T-cell (primary cell): ENCODE results near the gene SYNDIG1. TPM values are rescaled to one million over a fixed set of nuclear protein-coding genes. Genes with fewer than 3 reads are reported as not detected.

Experiments used
- ATAC-seq, 4 experiments: fragments of 200-7000 bp in 3 of 4; fragments of 150-1000 bp in 1 of 4; cut with Tn5 transposase; replicated peaks in 1 of 4; 1 replicate in 3 of 4; 2 replicates in 1 of 4; pipeline ENCODE4 v1.10.0; 2021; ENCODE audit warnings: moderate library complexity in 3 of 4, mild to moderate bottlenecking in 2 of 4, moderate number of reproducible peaks in 1 of 4
- CTCF ChIA-PET, 2 donors: fragments of 300-600 bp; sonication (Branson Sonifier 250); formaldehyde crosslinking; loops; one replicate each; lab custom pipeline; 2022; ENCODE audit warnings: antibody characterized with exemption in 2 of 2; lab: Charles Lee
- POLR2A ChIA-PET, 2 donors: fragments of 300-600 bp; sonication (Branson Sonifier 250); formaldehyde crosslinking; loops; one replicate each; lab custom pipeline; 2022; ENCODE audit warnings: antibody characterized with exemption in 2 of 2; lab: Charles Lee
- DNase-seq, 35 experiments: peaks; one replicate each; pipeline versions ENCODE4 v3.0.0 to v3.0.0-alpha.2; 2013 to 2023
- H3K27ac ChIP-seq: one replicate; pipeline ENCODE4 v1.5.1; 2013; ENCODE audit warnings: low read length
- H3K27me3 ChIP-seq, 2 experiments: replicated peaks in 1 of 2; 1 replicate in 1 of 2; 2 replicates in 1 of 2; pipeline versions ENCODE4 v1.6.1 to v1.7.0; 2013; ENCODE audit warnings: low read length in 1 of 2, mixed read lengths in 1 of 2; ENCODE audit not compliant: control insufficient read depth in 2 of 2, insufficient read depth in 2 of 2; ENCODE audit errors: extremely low read depth in 1 of 2
- H3K36me3 ChIP-seq, 2 donors: 1 replicate in 1 of 2; 2 replicates in 1 of 2; pipeline versions ENCODE4 v1.6.1 to v1.7.0; 2013; ENCODE audit warnings: low read length in 1 of 2; ENCODE audit not compliant: control insufficient read depth in 2 of 2, insufficient read depth in 1 of 2; ENCODE audit errors: extremely low read depth in 1 of 2
- H3K4me1 ChIP-seq, 2 experiments: 1 replicate in 1 of 2; 2 replicates in 1 of 2; pipeline versions ENCODE4 v1.6.1 to v1.7.0; 2013; ENCODE audit warnings: low read length in 2 of 2, mixed read lengths in 1 of 2; ENCODE audit not compliant: insufficient read depth in 2 of 2, control insufficient read depth in 1 of 2; ENCODE audit errors: extremely low read depth in 1 of 2
- H3K4me3 ChIP-seq, 2 donors: 1 replicate in 1 of 2; 2 replicates in 1 of 2; pipeline versions ENCODE4 v1.5.1 to v1.7.0; 2013; ENCODE audit warnings: mild to moderate bottlenecking in 2 of 2, low read length in 1 of 2, moderate library complexity in 1 of 2; ENCODE audit not compliant: control insufficient read depth in 1 of 2; ENCODE audit errors: extremely low read depth in 1 of 2
- H3K9me3 ChIP-seq: 2 replicates; pipeline ENCODE4 v1.7.0; 2013
- H3K27ac Mint-ChIP-seq, 2 donors: one replicate each; pipeline ENCODE4 v1.8.0; 2020 to 2021; ENCODE audit warnings: mild to moderate bottlenecking in 2 of 2, mixed read lengths in 2 of 2
- H3K27me3 Mint-ChIP-seq, 2 donors: one replicate each; pipeline ENCODE4 v1.8.0; 2021 to 2022; ENCODE audit warnings: mixed read lengths in 2 of 2
- H3K36me3 Mint-ChIP-seq: one replicate; pipeline ENCODE4 v1.8.0; 2021; ENCODE audit warnings: mixed read lengths
- H3K4me1 Mint-ChIP-seq, 3 donors: one replicate each; pipeline ENCODE4 v1.8.0; 2020 to 2022; ENCODE audit warnings: mixed read lengths in 3 of 3, mild to moderate bottlenecking in 1 of 3
- H3K4me3 Mint-ChIP-seq, 3 donors: one replicate each; pipeline ENCODE4 v1.8.0; 2020 to 2022; ENCODE audit warnings: mild to moderate bottlenecking in 3 of 3, mixed read lengths in 3 of 3, moderate library complexity in 3 of 3
- H3K9me3 Mint-ChIP-seq, 3 donors: one replicate each; pipeline ENCODE4 v1.8.0; 2020 to 2022; ENCODE audit warnings: mixed read lengths in 3 of 3
- WGBS: methylation state at CpG from one replicate; pipeline ENCODE4 v1.1.5; 2013; ENCODE audit warnings: missing lambda C conversion rate; ENCODE audit not compliant: insufficient coverage; 5-methylcytosine and 5-hydroxymethylcytosine counted together
- total RNA-seq, 35 experiments: library from RNA in 6 of 35; stranded (reverse) in 6 of 35; fragments of 120-200 nt in 1 of 35; gene quantifications; one replicate each; pipeline versions ENCODE4 v1.2.1 to v1.2.4 and lab custom pipeline; 2013 to 2026

SYNDIG1 gene
- total RNA-seq, 5 donors from 2014 or later (not counting 1 experiment from before 2014, with no cell fraction given) = not detected

DNA sequence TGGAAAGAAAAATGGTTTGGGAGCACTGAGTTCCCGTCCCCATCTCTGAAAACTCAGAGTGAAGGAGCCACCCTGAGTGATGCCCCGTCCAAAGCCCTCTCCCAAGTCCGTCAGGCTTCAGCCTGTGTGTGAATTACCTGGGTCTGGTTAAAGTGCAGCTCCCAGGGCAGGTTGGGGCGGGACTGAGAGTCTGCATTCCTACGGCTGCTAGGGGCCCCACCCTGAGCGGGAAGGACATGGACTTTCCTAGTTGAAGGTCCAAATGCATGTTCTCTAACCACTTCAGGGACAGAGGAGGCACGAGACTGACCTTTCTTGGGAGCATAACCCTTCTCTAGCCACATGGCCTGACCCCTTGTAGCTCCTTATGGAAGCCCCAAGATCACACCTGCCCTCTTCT lies 97.2 kb downstream of the SYNDIG1 start:
- no peaks in the 10 kb centered on the region for H3K4me1 ChIP-seq
- ATAC-seq (no peak), DNase-seq (no peak)
- POLR2A ChIA-PET = no interaction called here
- CTCF ChIA-PET = no interaction called here
- H3K9me3 Mint-ChIP-seq = peaks cover 0 to 18% (median 17%) of the 10 kb centered on the region in 3 donors
- H3K36me3 Mint-ChIP-seq = no peaks in the 10 kb centered on the region
- no peak overlapping the region for H3K27ac ChIP-seq
- H3K27me3 Mint-ChIP-seq = peaks cover 8 to 11% of the 10 kb centered on the region in 2 donors
- no peaks in the 10 kb centered on the region for H3K9me3 ChIP-seq
- H3K4me3 Mint-ChIP-seq = no peak overlapping the region
- H3K27me3 ChIP-seq = peaks cover 0 to 12% of the 10 kb centered on the region in 2 experiments
- H3K27ac Mint-ChIP-seq = no peak overlapping the region
- no peaks in the 10 kb centered on the region for H3K4me1 Mint-ChIP-seq
- WGBS = 67% methylated on average over 7 of the region's 7 CpGs
- no peaks in the 10 kb centered on the region for H3K36me3 ChIP-seq
- no peak overlapping the region for H3K4me3 ChIP-seq

DNA sequence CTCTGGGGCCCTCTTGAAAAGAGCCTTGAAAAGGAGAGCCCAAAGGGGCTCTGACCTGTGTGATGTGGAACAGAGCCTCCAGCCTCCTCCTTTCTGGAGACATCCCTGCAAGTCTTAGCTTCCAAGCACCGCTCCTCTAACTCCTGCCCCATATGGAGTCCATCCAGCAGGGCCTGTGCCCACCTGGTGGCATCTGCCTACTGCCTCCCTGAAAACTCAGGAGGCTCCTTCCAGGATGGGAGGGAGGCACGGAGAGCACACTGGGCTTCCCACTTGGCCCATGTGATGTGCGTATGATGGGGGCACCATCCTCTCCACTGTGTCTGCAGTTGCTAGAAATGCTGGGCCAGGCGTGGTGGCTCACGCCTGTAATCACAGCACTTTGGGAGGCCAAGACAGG lies 98.1 kb downstream of the SYNDIG1 start:
- Mint-ChIP-seq H3K27ac (no peak overlapping the region), H3K27me3 (peaks cover 8 to 11% of the 10 kb centered on the region in 2 donors), H3K36me3 (no peaks in the 10 kb centered on the region), H3K9me3 (peaks cover 0 to 17% (median 16%) of the 10 kb centered on the region in 3 donors), H3K4me1 (no peaks in the 10 kb centered on the region), H3K4me3 (no peak overlapping the region)
- no peaks in the 10 kb centered on the region for H3K4me1 ChIP-seq
- DNase-seq (no peak), ATAC-seq (no peak)
- no peak overlapping the region for H3K27ac ChIP-seq
- ChIA-PET CTCF (interaction anchor here in 1 of 2 donors (0.5 kb wide), 1 partner anchor 100 kb away, joined by 3 read pairs; no protein-coding TSS in a partner anchor), POLR2A (no interaction called here)
- no peak overlapping the region for H3K4me3 ChIP-seq
- no peaks in the 10 kb centered on the region for H3K9me3 ChIP-seq
- 83% methylated on average over 1 of the region's 5 CpGs for WGBS
- H3K36me3 ChIP-seq = no peaks in the 10 kb centered on the region
- peaks cover 0 to 12% of the 10 kb centered on the region in 2 experiments for H3K27me3 ChIP-seq

DNA sequence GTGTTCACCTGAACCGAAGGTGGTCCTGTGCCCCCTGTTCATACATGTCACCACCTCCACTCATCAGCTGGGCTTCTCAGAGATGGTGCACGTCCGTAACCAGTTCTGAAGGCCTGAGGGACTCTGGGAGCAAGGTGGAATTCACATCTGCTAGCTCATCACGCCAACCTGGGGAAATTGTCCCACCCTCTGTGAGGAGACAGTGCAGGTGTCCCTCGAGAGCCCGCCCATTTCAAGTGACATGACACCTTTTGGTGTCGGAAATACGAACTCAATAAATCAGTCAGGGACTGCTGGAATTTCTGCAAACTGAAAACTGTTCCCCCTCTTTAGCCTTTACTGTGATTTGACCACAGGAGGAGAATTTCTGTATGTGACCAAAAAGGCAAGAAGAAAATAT lies 99.4 kb downstream of the SYNDIG1 start:
- no peaks in the 10 kb centered on the region for H3K9me3 ChIP-seq

DNA sequence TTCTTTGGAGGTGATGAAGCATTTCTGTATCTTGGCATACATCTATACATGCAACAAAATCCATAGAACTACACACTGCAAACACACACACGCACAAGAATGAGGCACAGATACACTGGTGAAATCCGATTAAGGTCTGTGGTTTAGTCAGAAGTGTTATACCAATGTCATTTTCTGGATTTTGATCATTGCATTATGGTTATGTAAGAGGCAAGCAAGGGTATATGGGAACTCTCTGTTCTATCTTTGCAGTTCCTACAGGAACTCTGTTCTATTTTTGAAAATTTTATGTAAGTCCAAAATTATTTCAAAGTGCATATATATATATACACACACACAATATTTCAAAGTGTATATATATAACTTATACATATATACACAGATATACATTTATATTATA lies 101.7 kb downstream of the SYNDIG1 start:
- no peaks in the 10 kb centered on the region for H3K36me3 Mint-ChIP-seq
- Histone ChIP-seq H3K4me1 (no peaks in the 10 kb centered on the region), H3K4me3 (no peak overlapping the region), H3K9me3 (no peaks in the 10 kb centered on the region), H3K27ac (no peak overlapping the region), H3K27me3 (peaks cover 0 to 8% of the 10 kb centered on the region in 2 experiments), H3K36me3 (no peaks in the 10 kb centered on the region)
- H3K27me3 Mint-ChIP-seq = peaks cover 0 to 6% of the 10 kb centered on the region in 2 donors
- H3K4me3 Mint-ChIP-seq = no peak overlapping the region
- no peak overlapping the region for H3K27ac Mint-ChIP-seq
- ChIA-PET CTCF (no interaction called here), POLR2A (no interaction called here)
- DNase-seq = no peak
- no peaks in the 10 kb centered on the region for H3K9me3 Mint-ChIP-seq
- no CpG with 5 or more reads among the region's 2 CpGs for WGBS
- no peak for ATAC-seq
- H3K4me1 Mint-ChIP-seq = no peaks in the 10 kb centered on the region

More for the DNA sequence above, 99.4 kb downstream of the SYNDIG1 start:
- DNase-seq = no peak
- peaks cover 8 to 11% of the 10 kb centered on the region in 2 donors for H3K27me3 Mint-ChIP-seq
- H3K9me3 Mint-ChIP-seq = peaks cover 0 to 9% (median 8%) of the 10 kb centered on the region in 3 donors
- 86% methylated on average over 4 of the region's 8 CpGs for WGBS
- CTCF ChIA-PET = no interaction called here
- no peak overlapping the region for H3K27ac Mint-ChIP-seq
- no peak for ATAC-seq
- no peak overlapping the region for H3K4me3 Mint-ChIP-seq
- H3K4me1 ChIP-seq = no peaks in the 10 kb centered on the region
- no peaks in the 10 kb centered on the region for H3K36me3 ChIP-seq
- H3K4me1 Mint-ChIP-seq = no peaks in the 10 kb centered on the region
- H3K27me3 ChIP-seq = peaks cover 0 to 12% of the 10 kb centered on the region in 2 experiments
- no peaks in the 10 kb centered on the region for H3K36me3 Mint-ChIP-seq
- POLR2A ChIA-PET = no interaction called here
- H3K4me3 ChIP-seq = no peak overlapping the region
- H3K27ac ChIP-seq = no peak overlapping the region

DNA sequence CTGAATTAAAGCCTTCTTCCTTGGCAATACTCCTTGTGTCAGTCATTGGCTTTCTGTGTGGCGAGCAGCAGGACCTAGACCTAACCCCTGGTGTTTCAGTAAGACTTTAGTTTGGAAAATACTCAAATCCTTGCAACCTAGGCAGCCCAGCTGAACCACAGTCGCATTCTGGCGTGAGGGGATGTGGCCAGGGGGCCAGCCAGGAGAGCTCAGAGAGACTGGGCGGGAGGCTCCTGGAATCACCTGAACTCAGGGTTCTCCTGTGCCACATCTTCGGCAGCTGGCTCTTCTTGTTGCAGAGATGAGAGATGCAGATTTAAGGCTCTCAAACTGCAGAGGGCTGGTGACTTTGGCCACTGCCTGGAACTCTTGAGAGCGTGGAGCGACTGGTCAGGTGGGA lies 102.7 kb downstream of the SYNDIG1 start:
- POLR2A ChIA-PET = no interaction called here
- no peak overlapping the region for H3K4me3 ChIP-seq
- H3K27ac Mint-ChIP-seq = no peak overlapping the region
- H3K4me1 ChIP-seq = no peaks in the 10 kb centered on the region
- no peaks in the 10 kb centered on the region for H3K9me3 Mint-ChIP-seq
- H3K36me3 Mint-ChIP-seq = no peaks in the 10 kb centered on the region
- 74% methylated on average over 7 of the region's 7 CpGs for WGBS
- H3K4me1 Mint-ChIP-seq = no peaks in the 10 kb centered on the region
- H3K36me3 ChIP-seq = no peaks in the 10 kb centered on the region
- peaks cover 0 to 2% of the 10 kb centered on the region in 2 experiments for H3K27me3 ChIP-seq
- H3K9me3 ChIP-seq = no peaks in the 10 kb centered on the region
- CTCF ChIA-PET = no interaction called here
- no peak overlapping the region for H3K27ac ChIP-seq
- no peak overlapping the region for H3K4me3 Mint-ChIP-seq
- H3K27me3 Mint-ChIP-seq = peaks cover 0 to 6% of the 10 kb centered on the region in 2 donors
- DNase-seq (no peak), ATAC-seq (no peak)

DNA sequence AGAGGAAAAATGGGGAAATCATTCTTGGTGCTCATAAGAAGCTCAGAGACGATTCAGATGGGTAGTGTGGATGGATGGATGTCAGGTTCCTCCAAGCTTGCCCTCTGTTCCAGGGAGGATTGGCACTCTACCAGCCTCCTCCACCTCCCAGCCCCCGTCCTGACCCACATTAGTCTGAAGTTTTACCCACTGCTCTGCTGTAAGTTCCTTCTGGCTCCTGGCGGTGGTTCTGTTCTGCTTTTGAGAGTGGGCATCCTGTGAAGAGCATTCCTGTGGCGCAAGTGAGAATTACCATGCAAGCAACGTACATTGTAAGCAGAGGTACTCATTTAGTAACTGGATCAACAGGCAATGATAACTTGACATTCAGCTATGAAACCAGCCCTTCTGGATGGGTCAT lies 103.4 kb downstream of the SYNDIG1 start:
- CTCF ChIA-PET = no interaction called here
- no peaks in the 10 kb centered on the region for H3K4me1 Mint-ChIP-seq
- ATAC-seq = no peak

DNA sequence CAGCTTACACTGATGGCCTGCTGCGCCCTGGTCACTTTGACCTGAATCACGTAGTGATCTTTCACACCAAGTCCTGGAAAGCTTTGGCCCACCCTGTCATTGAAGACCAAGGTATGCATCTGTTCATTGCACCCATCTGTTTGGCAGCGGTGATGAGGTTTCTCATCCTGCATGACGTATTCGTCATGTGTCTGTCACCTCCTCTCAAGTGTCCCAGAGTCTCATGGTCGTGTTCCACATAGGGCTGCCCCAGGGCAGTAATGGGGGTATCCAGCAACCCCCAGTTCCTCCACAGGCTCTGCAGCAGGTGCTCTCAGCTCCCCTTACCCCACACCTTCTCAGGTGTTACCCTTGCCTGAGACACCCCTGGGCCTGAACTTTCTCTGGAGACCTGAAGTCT lies 104.1 kb downstream of the SYNDIG1 start:
- H3K9me3 Mint-ChIP-seq = no peaks in the 10 kb centered on the region

More for the DNA sequence above, 103.4 kb downstream of the SYNDIG1 start:
- Mint-ChIP-seq H3K27me3 (peaks cover 0 to 2% of the 10 kb centered on the region in 2 donors), H3K27ac (no peak overlapping the region), H3K36me3 (no peaks in the 10 kb centered on the region), H3K4me3 (no peak overlapping the region), H3K9me3 (no peaks in the 10 kb centered on the region)
- no peaks in the 10 kb centered on the region for H3K36me3 ChIP-seq
- H3K27me3 ChIP-seq = no peaks in the 10 kb centered on the region
- H3K4me1 ChIP-seq = no peaks in the 10 kb centered on the region
- no peaks in the 10 kb centered on the region for H3K9me3 ChIP-seq
- no peak overlapping the region for H3K27ac ChIP-seq
- no peak for DNase-seq
- POLR2A ChIA-PET = no interaction called here
- H3K4me3 ChIP-seq = no peak overlapping the region
- WGBS = 89% methylated on average over 3 of the region's 5 CpGs

More for the DNA sequence above, 104.1 kb downstream of the SYNDIG1 start:
- CTCF ChIA-PET = no interaction called here
- H3K27ac ChIP-seq = no peak overlapping the region
- DNase-seq = no peak
- no peaks in the 10 kb centered on the region for H3K27me3 ChIP-seq
- ATAC-seq = no peak
- no peaks in the 10 kb centered on the region for H3K4me1 ChIP-seq
- Mint-ChIP-seq H3K4me3 (no peak overlapping the region), H3K27me3 (no peaks in the 10 kb centered on the region), H3K36me3 (no peaks in the 10 kb centered on the region), H3K27ac (no peak overlapping the region), H3K4me1 (no peaks in the 10 kb centered on the region)
- POLR2A ChIA-PET = interaction anchor here in 1 of 2 donors (0.6 kb wide), 1 partner anchor 50 kb away, joined by 3 read pairs; no protein-coding TSS in a partner anchor
- no peaks in the 10 kb centered on the region for H3K36me3 ChIP-seq
- no peaks in the 10 kb centered on the region for H3K9me3 ChIP-seq
- WGBS = 79% methylated on average over 3 of the region's 6 CpGs
- H3K4me3 ChIP-seq = no peak overlapping the region
